Measurements from ENCODE around the gene SECISBP2L.

GRCh38 chr15:49062900-49063299 is 16.7 kb upstream of the SECISBP2L start:
- TF ChIP-seq EZH2 (IDR thresholded peaks at IDR 0.05; ENCODE audit: borderline replicate concordance, low read length) (no peak), CTCF (conservative IDR thresholded peaks at IDR 0.05 in 1 of 2, IDR thresholded peaks at IDR 0.05 in 1 of 2; ENCODE audit: extremely low read depth in 1 of 2, insufficient read depth in 1 of 2, low read depth in 1 of 2, low read length in 2 of 2) (no peak)
